H1 (cell line): Measurements from ENCODE around the gene PTPRD. TPM values are rescaled to one million over a fixed set of nuclear protein-coding genes. Genes with fewer than 3 reads are reported as not detected.

Source experiments
- CTCF ChIA-PET: fragments of 300-600 bp; sonication (Branson Sonifier 250); formaldehyde crosslinking; loops from one replicate; lab custom pipeline; 2021; ENCODE audit not compliant: partially characterized antibody; lab: Charles Lee
- POLR2A ChIA-PET: fragments of 300-600 bp; sonication (Branson Sonifier 250); formaldehyde crosslinking; loops from one replicate; lab custom pipeline; 2021; ENCODE audit warnings: inconsistent platforms; ENCODE audit not compliant: partially characterized antibody; lab: Charles Lee
- DNase-seq, 2 experiments: peaks; one replicate each; pipeline versions ENCODE4 v3.0.0 to v3.0.0-alpha.2; 2010 to 2022; ENCODE audit warnings: low spot score in 2 of 2, low read depth in 1 of 2, mixed read lengths in 1 of 2
- FAIRE-seq: peaks from 2 replicates; lab custom pipeline; 2011; peaks lifted over from hg19 to GRCh38; lab: Jason Lieb, UNC
- H2AFZ ChIP-seq: 2 replicates; pipeline ENCODE4 v1.8.1; 2012; ENCODE audit warnings: low read length, inconsistent platforms
- H2AK5ac ChIP-seq: 2 replicates; pipeline ENCODE4 v1.6.1; 2013; ENCODE audit warnings: low read depth, low read length
- H2BK120ac ChIP-seq: replicated peaks from 2 replicates; pipeline ENCODE3; 2013; ENCODE audit warnings: low read depth, low read length, inconsistent platforms
- H2BK12ac ChIP-seq: 2 replicates; pipeline ENCODE4 v1.6.1; 2013; ENCODE audit warnings: low read depth, low read length
- H2BK15ac ChIP-seq: 2 replicates; pipeline ENCODE4 v1.6.1; 2013; ENCODE audit warnings: low read length
- H2BK20ac ChIP-seq: 2 replicates; pipeline ENCODE4 v1.6.1; 2013; ENCODE audit warnings: low read length
- H2BK5ac ChIP-seq: 2 replicates; pipeline ENCODE4 v1.6.1; 2013; ENCODE audit warnings: low read depth, low read length
- H3K14ac ChIP-seq: 2 replicates; pipeline ENCODE4 v1.6.1; 2013; ENCODE audit warnings: inconsistent platforms; ENCODE audit not compliant: insufficient read length
- H3K18ac ChIP-seq: 2 replicates; pipeline ENCODE4 v1.6.1; 2013; ENCODE audit warnings: low read length; ENCODE audit errors: extremely low read depth
- H3K23ac ChIP-seq: 2 replicates; pipeline ENCODE4 v1.6.1; 2013; ENCODE audit warnings: inconsistent platforms; ENCODE audit not compliant: insufficient read length
- H3K23me2 ChIP-seq: 2 replicates; pipeline ENCODE4 v1.6.1; 2013; ENCODE audit warnings: low read depth, low read length
- H3K27ac ChIP-seq: 2 replicates; pipeline ENCODE4 v1.6.1; 2011; ENCODE audit warnings: low read depth, low read length, inconsistent platforms
- H3K27me3 ChIP-seq, 4 experiments: replicated peaks in 1 of 4; 1 replicate in 1 of 4; 2 replicates in 3 of 4; pipeline versions ENCODE4 v1.6.1 to v1.8.1; 2011 to 2013; ENCODE audit warnings: low read length in 3 of 4, mild to moderate bottlenecking in 3 of 4, inconsistent platforms in 2 of 4, mixed read lengths in 2 of 4, moderate library complexity in 1 of 4; ENCODE audit not compliant: control insufficient read depth in 3 of 4, insufficient read depth in 3 of 4; ENCODE audit errors: extremely low read depth in 1 of 4
- H3K36me3 ChIP-seq, 4 experiments: 2 replicates each; pipeline versions ENCODE4 v1.6.1 to v1.8.1; 2011 to 2013; ENCODE audit warnings: mild to moderate bottlenecking in 4 of 4, low read length in 3 of 4, moderate library complexity in 2 of 4, control low read depth in 1 of 4, inconsistent platforms in 1 of 4; ENCODE audit not compliant: insufficient read depth in 4 of 4, control insufficient read depth in 2 of 4
- H3K4ac ChIP-seq: replicated peaks from 2 replicates; pipeline ENCODE3; 2013; ENCODE audit warnings: low read length, low read depth, mixed read lengths, inconsistent platforms; ENCODE audit not compliant: insufficient read length
- H3K4me1 ChIP-seq, 4 experiments: replicated peaks in 1 of 4; 1 replicate in 1 of 4; 2 replicates in 3 of 4; pipeline versions ENCODE4 v1.6.1 to v1.8.1; 2011 to 2013; ENCODE audit warnings: low read length in 3 of 4, inconsistent platforms in 2 of 4, mixed read lengths in 1 of 4; ENCODE audit not compliant: insufficient read depth in 4 of 4, control insufficient read depth in 3 of 4
- H3K4me2 ChIP-seq, 2 experiments: 2 replicates each; pipeline versions ENCODE4 v1.6.1 to v1.8.1; 2011 to 2013; ENCODE audit warnings: low read depth in 2 of 2, low read length in 2 of 2, control low read depth in 1 of 2, inconsistent platforms in 1 of 2, mild to moderate bottlenecking in 1 of 2; ENCODE audit not compliant: insufficient read depth in 1 of 2
- H3K4me3 ChIP-seq, 4 experiments: fragments of 200-600, 300-600 bp in 1 of 4; sonication (generic), shearing (Covaris generic), sonication (Bioruptor Twin) in 1 of 4; 2 replicates each; pipeline versions ENCODE4 v1.5.1 to v1.8.1; 2011 to 2016; ENCODE audit warnings: low read length in 4 of 4, low read depth in 3 of 4, control low read depth in 2 of 4, inconsistent platforms in 2 of 4, mild to moderate bottlenecking in 2 of 4, mixed read lengths in 1 of 4, moderate library complexity in 1 of 4; ENCODE audit not compliant: insufficient read depth in 2 of 4; ENCODE audit errors: extremely low read depth in 1 of 4
- H3K56ac ChIP-seq: replicated peaks from 2 replicates; pipeline ENCODE3; 2013; ENCODE audit warnings: low read depth, mild to moderate bottlenecking, mixed read lengths, low read length, inconsistent platforms; ENCODE audit not compliant: insufficient read length
- H3K79me1 ChIP-seq: 2 replicates; pipeline ENCODE4 v1.6.1; 2013; ENCODE audit warnings: low read depth, low read length, control low read depth
- H3K79me2 ChIP-seq, 2 experiments: 2 replicates each; pipeline versions ENCODE4 v1.6.1 to v1.8.1; 2012 to 2013; ENCODE audit warnings: low read length in 2 of 2, mild to moderate bottlenecking in 2 of 2, inconsistent platforms in 1 of 2; ENCODE audit not compliant: insufficient read depth in 2 of 2, control insufficient read depth in 1 of 2
- H3K9ac ChIP-seq, 4 experiments: replicated peaks in 1 of 4; 1 replicate in 1 of 4; 2 replicates in 3 of 4; pipeline versions ENCODE4 v1.6.1 to v1.8.1; 2011 to 2013; ENCODE audit warnings: low read depth in 3 of 4, low read length in 3 of 4, control low read depth in 2 of 4, mild to moderate bottlenecking in 2 of 4, moderate library complexity in 2 of 4, inconsistent platforms in 1 of 4; ENCODE audit errors: extremely low read depth in 1 of 4
- H3K9me3 ChIP-seq, 2 experiments: 2 replicates each; pipeline versions ENCODE4 v1.6.1 to v1.8.1; 2012 to 2013; ENCODE audit warnings: mild to moderate bottlenecking in 2 of 2, moderate library complexity in 2 of 2, control low read depth in 1 of 2, inconsistent platforms in 1 of 2, low read depth in 1 of 2, low read length in 1 of 2, mixed read lengths in 1 of 2; ENCODE audit not compliant: insufficient read depth in 2 of 2
- H4K20me1 ChIP-seq, 2 experiments: replicated peaks in 1 of 2; 2 replicates each; pipeline versions ENCODE3 to v1.8.1; 2011 to 2013; ENCODE audit warnings: inconsistent platforms in 2 of 2, low read length in 2 of 2, mild to moderate bottlenecking in 1 of 2; ENCODE audit not compliant: insufficient read depth in 2 of 2, control insufficient read depth in 1 of 2
- H4K5ac ChIP-seq: 2 replicates; pipeline ENCODE4 v1.6.1; 2013; ENCODE audit warnings: low read length, low read depth, mixed read lengths, inconsistent platforms; ENCODE audit not compliant: insufficient read length
- H4K8ac ChIP-seq: 2 replicates; pipeline ENCODE4 v1.8.0; 2013; ENCODE audit warnings: mild to moderate bottlenecking, moderate library complexity, low read length, inconsistent platforms; ENCODE audit not compliant: insufficient read depth; ENCODE audit errors: extremely low read depth
- H4K91ac ChIP-seq: replicated peaks from 2 replicates; pipeline ENCODE3; 2013; ENCODE audit warnings: low read length, mixed read lengths, inconsistent platforms; ENCODE audit not compliant: insufficient read length
- ASH2L ChIP-seq: fragments of 200-600, 300-600 bp; sonication (generic); IDR thresholded peaks from one replicate; pipeline ENCODE4 v1.7.1; 2017; ENCODE audit warnings: low read length
- CBX5 ChIP-seq: fragments of 300-800, 300-1000 bp; sonication (generic); IDR thresholded peaks from 2 replicates; pipeline ENCODE4 v1.7.1; 2016; ENCODE audit warnings: antibody characterized with exemption, low read length, low read depth
- CTBP2 ChIP-seq: IDR thresholded peaks from 2 replicates; pipeline ENCODE4 v1.7.0; 2011; ENCODE audit warnings: borderline replicate concordance, mild to moderate bottlenecking, moderate library complexity, mixed read lengths, low read length; ENCODE audit not compliant: insufficient read depth, insufficient read length
- JUN ChIP-seq: IDR thresholded peaks from 2 replicates; pipeline ENCODE4 v1.6.1; 2011; ENCODE audit warnings: low read depth, mild to moderate bottlenecking, improper control_type of control experiment, low read length
- JUND ChIP-seq: IDR thresholded peaks from 2 replicates; pipeline ENCODE4 v1.6.1; 2011; ENCODE audit warnings: mild to moderate bottlenecking, improper control_type of control experiment, low read length
- KDM5A ChIP-seq: fragments of 200-600 bp; IDR thresholded peaks from 2 replicates; pipeline ENCODE4 v1.7.1; 2012; ENCODE audit warnings: mild to moderate bottlenecking, low read length, inconsistent platforms, mixed read lengths
- SIRT6 ChIP-seq: IDR thresholded peaks from one replicate; pipeline ENCODE4 v1.7.1; 2012; ENCODE audit warnings: low read length, inconsistent platforms
- WGBS, 2 experiments: shearing (Covaris generic) in 1 of 2; methylation state at CpG; one replicate each; pipeline versions ENCODE4 v1.1.6 to v1.1.7; 2013 to 2015; ENCODE audit warnings: low lambda C conversion rate in 2 of 2, mixed read lengths in 2 of 2, inconsistent platforms in 1 of 2, low coverage in 1 of 2, missing lambda C conversion rate in 1 of 2; ENCODE audit not compliant: insufficient replicate concordance in 2 of 2, insufficient coverage in 1 of 2, insufficient read length in 1 of 2; ENCODE audit errors: extremely low coverage in 1 of 2, missing lambda C conversion rate in 1 of 2; 5-methylcytosine and 5-hydroxymethylcytosine counted together
- polyA plus RNA-seq, 7 experiments: library from polyadenylated mRNA; depleted of rRNA in 3 of 7; stranded (reverse) in 5 of 7; unstranded in 2 of 7; fragments of >200 nt in 5 of 7; fragments of 200-250 nt in 2 of 7; gene quantifications; 1 replicate in 5 of 7; 2 replicates in 1 of 7; 4 replicates in 1 of 7; pipeline versions ENCODE4 v1.2.1 to v1.2.3, GENCODE V29; 2011 to 2013; ENCODE audit warnings: missing spikeins in 2 of 7, mixed read lengths in 2 of 7
- total RNA-seq: library from RNA; stranded (reverse); fragmentation: NEBNext Ultra II Directional; extraction: Animal tissue kit (Norgen Biotek cat#: 25700); gene quantifications from 2 replicates; pipeline ENCODE4 v1.2.1, GENCODE V29; 2021

The PTPRD gene
- total and polyA plus RNA-seq, 2 of the 8 experiments (the other 6 are each of a cell fraction or from before 2014, with no cell fraction given), result 17.2 to 77.0 TPM

DNA sequence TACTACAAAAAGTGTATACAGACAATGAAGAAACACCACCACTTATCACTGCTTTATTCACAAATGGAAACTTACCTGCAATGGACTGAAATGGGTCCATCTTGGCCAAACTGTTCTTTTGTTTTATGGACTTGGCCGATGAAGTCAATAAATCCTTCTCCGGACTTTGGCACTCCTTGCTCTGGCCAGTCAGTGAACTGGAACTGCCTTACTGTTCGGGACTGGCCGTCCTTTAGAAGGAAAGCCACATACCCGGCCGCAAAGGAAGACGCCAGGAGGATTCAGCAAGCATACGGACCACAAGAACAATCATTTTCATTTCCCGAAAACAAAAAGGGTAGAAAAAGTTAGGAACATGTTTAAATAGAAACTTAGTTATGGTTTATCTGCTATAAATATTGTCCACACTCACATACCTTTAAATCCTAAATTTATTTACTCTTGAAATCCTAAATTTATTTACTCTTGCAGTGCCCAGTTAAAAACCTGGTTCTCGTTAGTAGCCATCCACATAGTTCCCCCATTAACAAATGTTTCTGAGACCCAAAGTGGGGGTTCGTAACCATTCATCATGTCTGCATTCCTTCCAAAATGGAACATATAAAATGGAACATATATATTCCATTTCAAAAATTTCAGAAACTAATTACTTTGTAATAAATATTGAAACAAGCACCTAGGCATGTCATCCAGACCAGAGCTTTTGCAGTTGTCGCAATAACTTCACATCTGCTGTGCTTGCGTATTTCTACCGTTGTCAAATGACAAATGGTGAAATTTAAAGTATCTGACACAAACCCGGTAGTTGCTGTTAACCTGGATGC is 2281.1 kb downstream of the PTPRD start:
- no peak overlapping the region for H3K27ac ChIP-seq
- no peak overlapping the region for H2BK120ac ChIP-seq
- no peak overlapping the region for H4K5ac ChIP-seq
- H3K4me1 ChIP-seq, result peaks cover 0 to 3% (median 0%) of the 10 kb centered on the region in 4 experiments; a peak in 2 of 7 replicates
- FAIRE-seq, result no peak
- H3K56ac ChIP-seq, result no peak overlapping the region
- no peaks in the 10 kb centered on the region for H3K79me2 ChIP-seq
- H2BK5ac ChIP-seq, result no peak overlapping the region
- no peaks in the 10 kb centered on the region for H3K9me3 ChIP-seq
- no peak overlapping the region for H3K14ac ChIP-seq
- no peaks in the 10 kb centered on the region for H3K23me2 ChIP-seq
- no peak overlapping the region for H3K18ac ChIP-seq
- no peak overlapping the region for H3K4me3 ChIP-seq
- no peaks in the 10 kb centered on the region for H3K27me3 ChIP-seq
- H3K9ac ChIP-seq, result no peak overlapping the region
- H2AK5ac ChIP-seq, result no peak overlapping the region
- H4K8ac ChIP-seq, result no peak overlapping the region
- H3K36me3 ChIP-seq, result no peaks in the 10 kb centered on the region
- DNase-seq, result no peak
- H3K23ac ChIP-seq, result no peak overlapping the region
- no peak overlapping the region for H2BK15ac ChIP-seq
- ChIA-PET POLR2A (no interaction called here), CTCF (no interaction called here)
- H3K4ac ChIP-seq, result no peak overlapping the region
- H4K20me1 ChIP-seq, result no peaks in the 10 kb centered on the region
- WGBS, 2 experiments, result 93% methylated on average over 15 of the region's 15 CpGs; no CpG with 5 or more reads in 1 of the 2 experiments
- TF ChIP-seq JUND, result no peak
- TF ChIP-seq ASH2L, result no peak
- no peak for TF ChIP-seq CTBP2
- no peak for TF ChIP-seq SIRT6
- TF ChIP-seq KDM5A, result no peak
- TF ChIP-seq JUN, result no peak
- no peak for TF ChIP-seq CBX5
- no peak overlapping the region for H4K91ac ChIP-seq
- H2AFZ ChIP-seq, result no peak overlapping the region
- H3K4me2 ChIP-seq, result no peak overlapping the region
- H3K79me1 ChIP-seq, result no peaks in the 10 kb centered on the region
- H2BK12ac ChIP-seq, result no peak overlapping the region
- H2BK20ac ChIP-seq, result no peak overlapping the region
